HG02610 (cell line): ENCODE measurements around the gene ZBED5.

Source experiments
- ATAC-seq: cut with Tn5 transposase; IDR thresholded peaks from one replicate; pipeline ENCODE4 v1.9.1; 2021; ENCODE audit warnings: mild to moderate bottlenecking, moderate library complexity; ENCODE audit not compliant: unreplicated experiment

ZBED5 gene

GRCh38 chr11:10881892-10882291 lies 24.0 kb upstream of the ZBED5 start:
- ATAC-seq = no peak

GRCh38 chr11:10878408-10879214 lies 20.8 kb upstream of the ZBED5 start:
- no peak for ATAC-seq

DNA sequence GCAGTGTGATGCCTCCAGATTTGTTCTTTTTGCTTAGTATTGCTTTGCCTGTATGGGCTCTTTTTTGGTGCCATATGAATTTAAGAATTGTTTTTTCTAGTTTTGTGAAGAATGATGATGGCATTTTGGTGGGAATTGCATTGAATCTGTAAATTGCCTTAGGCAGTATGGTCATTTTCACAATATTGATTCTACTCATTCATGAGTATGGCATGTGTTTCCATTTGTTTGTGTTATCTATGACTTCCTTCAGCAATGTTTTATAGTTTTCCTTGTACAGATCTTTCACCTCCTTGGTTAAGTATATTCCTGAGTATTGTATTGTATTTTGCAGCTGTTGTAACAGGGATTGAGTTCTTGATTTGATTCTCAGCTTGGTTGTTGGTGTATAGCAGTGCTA lies 18.3 kb upstream of the ZBED5 start:
- no peak for ATAC-seq

DNA sequence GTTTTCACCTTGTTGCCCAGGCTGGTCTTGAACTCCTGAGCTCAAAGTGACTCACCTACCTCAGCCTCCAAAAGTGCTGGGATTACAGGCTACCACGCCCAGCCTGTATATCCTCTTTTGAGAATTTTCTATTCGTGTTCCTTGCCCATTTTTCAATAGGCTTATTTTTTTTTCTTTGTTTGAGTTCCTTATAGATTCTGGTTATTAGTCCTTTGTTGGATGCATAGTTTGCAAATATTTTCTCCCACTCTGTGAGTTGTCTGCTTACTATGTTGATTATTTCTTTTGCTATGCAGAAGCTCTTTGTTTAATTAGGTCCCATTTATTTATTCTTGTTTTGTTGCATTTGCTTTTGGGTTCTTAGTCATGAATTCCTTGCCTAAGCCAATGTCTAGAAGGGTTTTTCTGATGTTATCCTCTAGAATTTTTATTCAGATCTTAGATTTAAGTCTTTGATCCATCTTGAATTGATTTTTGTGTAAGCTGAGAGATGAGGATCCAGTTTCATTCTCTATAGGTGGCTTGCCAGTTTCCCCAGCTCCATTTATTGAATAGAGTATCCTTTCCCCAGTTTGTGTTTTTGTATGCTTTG lies 17.7 kb upstream of the ZBED5 start:
- no peak for ATAC-seq

DNA sequence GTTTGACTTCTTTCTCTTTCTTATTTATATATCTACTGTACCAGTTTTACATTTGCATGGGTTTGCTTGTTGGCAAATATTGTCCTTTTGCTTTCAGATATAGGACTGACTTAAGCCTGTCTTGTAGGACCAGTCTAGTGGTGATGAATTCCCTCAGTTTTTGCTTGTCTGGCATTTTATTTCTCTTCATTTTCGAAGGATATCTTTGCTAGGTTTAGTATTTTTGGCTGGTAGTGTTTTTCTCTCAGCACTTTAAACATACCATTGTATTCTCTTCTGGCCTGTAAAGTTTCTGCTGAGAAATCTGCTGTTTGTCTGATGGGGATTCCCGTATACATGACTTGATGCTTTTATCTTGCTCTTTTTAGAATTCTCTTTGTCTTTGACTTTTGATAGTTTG lies 14.2 kb upstream of the ZBED5 start:
- no peak for ATAC-seq

GRCh38 chr11:10868352-10868751 lies 10.5 kb upstream of the ZBED5 start:
- ATAC-seq = no peak

DNA sequence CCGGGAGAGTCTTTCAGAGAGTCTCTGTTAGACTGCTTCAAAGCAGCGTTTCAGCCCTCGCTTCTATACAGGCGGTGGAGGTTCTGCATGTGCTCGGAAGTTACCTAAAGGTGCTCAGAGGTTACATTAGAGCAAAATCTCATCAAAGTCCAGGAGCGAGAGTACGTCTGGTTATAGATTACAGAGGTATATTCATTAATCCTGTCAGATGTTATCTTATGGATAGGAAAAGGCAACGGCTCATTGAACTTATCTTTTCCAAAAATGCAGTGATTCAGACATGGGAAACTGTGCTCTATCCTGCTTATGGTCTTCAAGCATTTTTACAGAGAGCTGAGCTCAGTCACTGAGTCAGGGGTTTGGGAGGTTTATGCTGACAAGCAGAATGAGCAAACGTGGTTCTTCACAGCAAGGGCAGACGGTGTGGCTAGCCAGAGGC lies 9.1 kb upstream of the ZBED5 start:
- ATAC-seq = no peak

- no peak for ATAC-seq
These were observed 8.0 kb upstream of the ZBED5 start for GRCh38 chr11:10865837-10866270.

- ATAC-seq = no peak
These were observed 6.8 kb upstream of the ZBED5 start for GRCh38 chr11:10864688-10865087.

DNA sequence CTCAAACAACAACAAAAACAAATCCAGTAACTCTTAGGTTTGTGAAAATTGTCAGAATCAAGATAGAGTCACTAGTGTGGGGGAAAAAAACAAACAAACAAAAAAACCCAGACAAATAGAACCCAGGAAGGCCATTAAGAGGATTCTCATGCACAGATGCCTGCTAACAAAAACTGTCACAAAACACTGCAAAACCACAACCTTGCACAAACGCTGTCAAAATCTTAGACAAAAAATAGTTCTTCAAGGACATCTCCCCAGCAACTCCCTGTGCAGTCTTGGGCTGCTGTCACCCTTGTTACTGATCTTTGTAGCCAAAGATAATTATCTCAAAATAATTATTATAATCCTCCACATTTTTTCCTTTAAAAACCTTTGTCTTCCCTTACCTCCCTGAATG lies 4.6 kb upstream of the ZBED5 start:
- ATAC-seq = no peak

DNA sequence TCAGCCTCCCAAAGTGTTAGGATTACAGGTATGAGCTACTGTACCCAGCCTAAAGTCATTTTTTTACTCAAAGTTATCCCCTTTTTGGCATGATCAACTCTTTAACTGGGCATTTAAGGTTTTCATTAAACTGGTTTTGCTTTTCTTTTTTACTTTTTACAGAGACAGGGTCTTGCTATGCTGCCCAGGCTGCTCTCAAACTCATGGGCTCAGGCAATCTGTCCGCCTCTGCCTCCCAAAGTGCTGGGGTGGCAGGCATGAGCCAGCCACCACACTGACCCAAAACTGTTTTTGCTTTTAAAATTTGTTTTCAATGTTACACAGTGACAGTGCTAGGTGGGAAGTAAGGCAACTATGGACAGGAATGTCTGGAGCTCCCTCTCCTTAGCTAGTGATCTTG lies 3.9 kb upstream of the ZBED5 start:
- no peak for ATAC-seq

- no peak for ATAC-seq
These were observed 3.2 kb upstream of the ZBED5 start for GRCh38 chr11:10861047-10861446.

DNA sequence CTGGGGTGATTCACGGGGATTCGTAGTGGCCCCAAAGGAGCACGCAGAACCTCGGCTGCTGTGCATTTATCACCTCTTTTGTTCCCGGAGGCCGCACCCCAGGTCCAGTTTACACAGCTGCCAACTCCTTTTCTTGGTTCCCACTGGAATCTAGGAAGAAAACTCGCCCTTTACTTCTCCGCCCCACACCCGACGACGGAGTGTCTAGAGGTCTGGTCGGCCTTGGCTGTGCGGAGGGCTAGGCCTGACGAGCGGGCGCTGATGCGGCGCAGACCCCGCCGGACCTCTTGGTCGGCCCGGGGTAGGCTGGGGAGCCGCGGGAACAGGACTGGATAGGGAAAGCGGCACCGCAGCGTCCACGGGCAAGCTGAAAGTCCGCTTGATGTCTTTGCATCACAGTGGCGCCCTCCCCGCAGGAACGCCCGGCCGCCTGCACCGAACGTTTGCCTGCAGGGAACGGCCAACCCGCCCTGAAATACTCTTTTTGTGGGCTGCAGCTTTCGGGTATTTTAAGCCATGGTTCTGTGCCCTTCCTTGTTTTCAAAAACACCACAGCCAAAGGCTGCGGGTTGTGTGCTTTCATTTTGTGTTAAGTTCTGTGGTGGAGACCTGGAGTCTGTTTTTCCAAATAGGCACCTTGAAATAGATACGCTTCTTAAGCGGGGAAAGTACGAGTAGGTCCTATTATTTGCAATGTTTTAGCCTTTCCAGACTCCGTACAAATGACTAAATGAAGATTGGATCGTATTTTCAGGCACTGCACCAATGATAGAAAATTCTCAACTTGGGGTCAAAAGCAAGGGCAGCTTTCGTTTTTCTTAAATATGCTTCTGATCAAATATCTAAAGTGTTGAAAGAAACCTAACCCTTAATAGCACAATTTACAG lies 829 bp upstream of the ZBED5 start:
- ATAC-seq = peak; percentile 13

DNA sequence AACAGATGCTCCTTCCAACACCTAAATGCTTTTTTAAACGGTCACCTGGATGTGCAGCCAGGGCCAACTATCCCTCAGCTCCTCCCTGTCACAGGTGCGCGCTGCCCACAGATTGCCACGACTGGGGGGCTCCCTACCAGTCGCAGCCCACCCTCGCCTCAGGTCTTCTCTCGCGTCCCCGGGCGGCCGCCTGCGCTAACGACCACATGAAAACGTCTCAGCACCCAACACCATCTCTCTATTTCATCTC lies 469 bp downstream of the ZBED5 start:
- peak; percentile 15 for ATAC-seq

DNA sequence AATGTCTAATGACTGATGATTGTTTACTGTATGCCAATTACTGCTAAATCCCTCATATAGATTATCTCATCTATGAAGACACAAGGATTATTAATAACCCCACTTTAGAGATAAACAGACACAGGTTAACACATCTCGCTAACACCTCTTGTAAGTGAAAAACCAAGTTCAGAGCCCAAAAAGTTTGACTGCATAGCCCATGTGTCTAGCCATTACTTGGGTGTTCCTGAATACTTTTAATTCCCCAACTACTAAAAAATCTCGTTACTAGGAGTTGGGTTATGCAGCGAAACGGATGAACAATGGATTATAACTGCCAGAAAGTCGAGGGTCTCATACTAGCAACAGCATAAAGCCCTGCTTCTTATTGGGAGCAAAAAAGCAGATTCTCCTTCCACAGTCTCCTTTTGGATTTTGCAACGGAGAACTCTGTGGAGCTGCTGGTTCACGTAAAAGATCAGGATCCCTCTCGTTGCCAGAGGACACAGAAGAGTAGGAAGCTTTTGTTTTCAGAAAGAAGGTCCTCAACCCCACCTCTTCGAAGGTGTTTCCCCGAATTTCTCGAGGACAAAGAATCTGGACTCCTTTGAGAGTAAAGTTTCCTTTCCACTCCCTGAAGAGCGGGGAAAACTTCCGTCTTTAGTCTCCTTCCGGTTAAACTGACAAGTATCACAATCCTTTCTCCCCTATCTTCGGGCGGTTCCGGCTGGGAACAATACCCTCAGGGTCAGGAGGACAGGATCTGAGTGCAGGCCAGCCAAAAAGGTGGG lies 979 bp downstream of the ZBED5 start:
- ATAC-seq = no peak

DNA sequence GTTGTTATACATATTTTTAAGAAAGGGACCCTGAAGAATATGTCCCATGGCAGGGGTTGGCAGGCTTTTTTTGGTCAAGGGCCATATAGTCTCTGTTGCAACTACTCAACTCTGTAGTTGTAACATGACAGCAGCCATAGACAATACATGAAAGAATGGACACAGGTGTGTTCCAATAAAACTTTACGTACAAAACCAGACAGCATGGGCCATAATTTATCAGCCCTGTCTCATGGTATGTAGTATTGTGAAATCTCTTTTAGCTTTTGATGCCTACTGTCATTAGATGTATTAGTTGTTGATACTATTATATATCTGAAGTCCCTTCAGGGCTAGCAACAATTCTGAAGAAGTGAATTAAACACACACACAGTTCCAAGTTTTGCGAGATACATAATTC lies 2.6 kb downstream of the ZBED5 start:
- ATAC-seq = no peak

GRCh38 chr11:10847960-10848860 lies 9.6 kb downstream of the ZBED5 start:
- no peak for ATAC-seq

- ATAC-seq = no peak
These were observed 11.2 kb downstream of the ZBED5 start for GRCh38 chr11:10846660-10847059.

DNA sequence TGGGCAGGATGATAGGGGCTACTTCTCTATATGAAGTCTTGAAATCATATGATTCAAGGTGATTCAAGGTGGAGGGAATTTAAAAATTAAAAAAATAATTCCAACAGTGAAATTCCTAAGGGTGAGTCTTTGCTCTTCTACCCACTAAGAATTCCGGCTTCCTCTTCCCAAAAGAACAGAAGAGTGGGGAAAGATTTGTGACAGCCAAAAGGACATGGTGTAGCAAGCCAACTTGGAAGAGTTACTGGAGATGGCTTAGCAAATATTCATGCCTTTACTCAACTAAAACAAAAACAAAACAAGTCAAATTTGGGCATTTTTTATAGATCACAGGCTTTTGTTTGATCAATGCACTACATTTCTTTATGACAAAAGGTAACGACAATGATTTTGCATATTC lies 12.3 kb downstream of the ZBED5 start:
- ATAC-seq = no peak

GRCh38 chr11:10844796-10845195 lies 13.1 kb downstream of the ZBED5 start:
- no peak for ATAC-seq
